Activated B cell treated with CpG ODN at 0.5 μM for 24 hours (primary cell): ENCODE results near the gene ESYT1. TPM values are rescaled to one million over a fixed set of nuclear protein-coding genes. Genes with fewer than 3 reads are reported as not detected.

ENCODE experiments used
- ATAC-seq: fragments of 200-7000 bp; cut with Tn5 transposase; one replicate; pipeline ENCODE4 v1.10.0; 2021; ENCODE audit warnings: low read depth, mild to moderate bottlenecking, moderate library complexity
- CTCF ChIA-PET: fragments of 350-600 bp; sonication (Branson Sonifier 250); formaldehyde crosslinking; loops from one replicate; lab custom pipeline; 2021; ENCODE audit warnings: antibody characterized with exemption; lab: Charles Lee
- POLR2A ChIA-PET: fragments of 350-600 bp; sonication (Branson Sonifier 250); formaldehyde crosslinking; loops from one replicate; lab custom pipeline; 2021; ENCODE audit warnings: antibody characterized with exemption; lab: Charles Lee
- DNase-seq: peaks from one replicate; pipeline ENCODE4 v3.0.0; 2022
- H3K27ac Mint-ChIP-seq: one replicate; pipeline ENCODE4 v1.8.0; 2020; ENCODE audit warnings: mixed read lengths
- H3K27me3 Mint-ChIP-seq: one replicate; pipeline ENCODE4 v1.8.0; 2021; ENCODE audit warnings: mixed read lengths
- H3K36me3 Mint-ChIP-seq: one replicate; pipeline ENCODE4 v1.8.0; 2021; ENCODE audit warnings: low read depth, mixed read lengths
- H3K4me1 Mint-ChIP-seq: one replicate; pipeline ENCODE4 v1.8.0; 2021; ENCODE audit warnings: mixed read lengths
- H3K4me3 Mint-ChIP-seq: one replicate; pipeline ENCODE4 v1.8.0; 2020; ENCODE audit warnings: mild to moderate bottlenecking, mixed read lengths
- H3K9me3 Mint-ChIP-seq: one replicate; pipeline ENCODE4 v1.8.0; 2020; ENCODE audit warnings: mixed read lengths
- intact Hi-C: fragments of 100-400 bp; cut with micrococcal nuclease; formaldehyde crosslinking; loops from one replicate; pipeline ENCODE4 v1.15.1; 2024
- total RNA-seq: library from RNA; stranded (reverse); gene quantifications from 2 replicates; pipeline ENCODE4 v1.2.3, GENCODE V29; 2022
- TF ChIP-seq, protein P1 (sequence below): fragments of 200-600 bp; IDR thresholded peaks from one replicate; pipeline ENCODE4 v1.8.0; 2022; ENCODE audit warnings: antibody characterized with exemption, mild to moderate bottlenecking

Gene ESYT1
- total RNA-seq, 1 donor from 2014 or later: 137 TPM

DNA sequence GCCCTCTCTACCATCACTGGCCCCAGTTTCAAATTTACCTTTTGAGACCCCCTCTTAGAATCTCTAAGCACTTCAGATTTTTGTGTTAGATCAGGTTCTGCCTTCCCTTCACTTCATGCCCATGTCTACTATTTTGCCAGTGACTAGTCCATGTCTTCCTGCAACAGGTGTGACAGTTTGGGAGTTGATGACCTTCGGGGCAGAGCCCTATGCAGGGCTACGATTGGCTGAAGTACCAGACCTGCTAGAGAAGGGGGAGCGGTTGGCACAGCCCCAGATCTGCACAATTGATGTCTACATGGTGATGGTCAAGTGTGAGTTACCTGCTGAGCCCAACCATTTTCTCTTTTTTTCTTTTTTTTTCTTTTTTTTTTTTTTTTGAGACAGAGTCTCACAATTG is 29.5 kb upstream of the ESYT1 start:
- ATAC-seq (no peak), DNase-seq (no peak)
- H3K27me3 Mint-ChIP-seq: peaks cover 20% of the 10 kb centered on the region
- H3K4me3 Mint-ChIP-seq: no peak overlapping the region
- ChIA-PET POLR2A (interaction anchor here (0.6 kb wide), 1 partner anchor 21 kb away, joined by 3 read pairs; no protein-coding TSS in a partner anchor), CTCF (no interaction called here)
- TF ChIP-seq, protein P1, sequence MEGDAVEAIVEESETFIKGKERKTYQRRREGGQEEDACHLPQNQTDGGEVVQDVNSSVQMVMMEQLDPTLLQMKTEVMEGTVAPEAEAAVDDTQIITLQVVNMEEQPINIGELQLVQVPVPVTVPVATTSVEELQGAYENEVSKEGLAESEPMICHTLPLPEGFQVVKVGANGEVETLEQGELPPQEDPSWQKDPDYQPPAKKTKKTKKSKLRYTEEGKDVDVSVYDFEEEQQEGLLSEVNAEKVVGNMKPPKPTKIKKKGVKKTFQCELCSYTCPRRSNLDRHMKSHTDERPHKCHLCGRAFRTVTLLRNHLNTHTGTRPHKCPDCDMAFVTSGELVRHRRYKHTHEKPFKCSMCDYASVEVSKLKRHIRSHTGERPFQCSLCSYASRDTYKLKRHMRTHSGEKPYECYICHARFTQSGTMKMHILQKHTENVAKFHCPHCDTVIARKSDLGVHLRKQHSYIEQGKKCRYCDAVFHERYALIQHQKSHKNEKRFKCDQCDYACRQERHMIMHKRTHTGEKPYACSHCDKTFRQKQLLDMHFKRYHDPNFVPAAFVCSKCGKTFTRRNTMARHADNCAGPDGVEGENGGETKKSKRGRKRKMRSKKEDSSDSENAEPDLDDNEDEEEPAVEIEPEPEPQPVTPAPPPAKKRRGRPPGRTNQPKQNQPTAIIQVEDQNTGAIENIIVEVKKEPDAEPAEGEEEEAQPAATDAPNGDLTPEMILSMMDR: no peak
- peaks cover 7% of the 10 kb centered on the region for H3K4me1 Mint-ChIP-seq
- H3K27ac Mint-ChIP-seq: no peak overlapping the region
- no peaks in the 10 kb centered on the region for H3K9me3 Mint-ChIP-seq
- intact Hi-C loops: no loop called here
- no peaks in the 10 kb centered on the region for H3K36me3 Mint-ChIP-seq

DNA sequence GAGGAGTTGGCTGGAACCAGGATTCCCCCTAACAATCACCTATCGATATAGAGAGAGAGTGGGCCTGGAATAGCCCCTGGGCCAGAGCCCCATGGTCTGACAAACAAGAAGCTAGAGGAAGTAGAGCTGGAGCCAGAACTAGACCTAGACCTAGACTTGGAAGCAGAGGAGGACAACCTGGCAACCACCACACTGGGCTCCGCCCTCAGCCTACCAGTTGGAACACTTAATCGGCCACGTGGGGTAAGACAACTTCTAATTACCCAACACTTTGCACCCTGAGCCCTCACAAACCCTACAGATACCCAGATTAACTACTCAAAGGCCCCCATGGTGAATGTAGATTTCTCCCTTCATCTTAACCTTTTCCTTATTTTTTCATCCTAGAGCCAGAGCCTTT is 28.3 kb upstream of the ESYT1 start:
- no peaks in the 10 kb centered on the region for H3K9me3 Mint-ChIP-seq
- ChIA-PET CTCF (no interaction called here), POLR2A (no interaction called here)
- H3K4me1 Mint-ChIP-seq: peaks cover 19% of the 10 kb centered on the region
- H3K36me3 Mint-ChIP-seq: peaks cover 9% of the 10 kb centered on the region
- intact Hi-C loops: loop anchor here (5.0 kb wide), 2 partner anchors 172 to 588 kb away; partner anchors contain the start of genes PTGES3 and PYM1
- no peak overlapping the region for H3K4me3 Mint-ChIP-seq
- H3K27ac Mint-ChIP-seq: no peak overlapping the region
- no peak for ATAC-seq
- no peak for DNase-seq
- TF ChIP-seq, protein P1: no peak
- H3K27me3 Mint-ChIP-seq: peaks cover 13% of the 10 kb centered on the region

DNA sequence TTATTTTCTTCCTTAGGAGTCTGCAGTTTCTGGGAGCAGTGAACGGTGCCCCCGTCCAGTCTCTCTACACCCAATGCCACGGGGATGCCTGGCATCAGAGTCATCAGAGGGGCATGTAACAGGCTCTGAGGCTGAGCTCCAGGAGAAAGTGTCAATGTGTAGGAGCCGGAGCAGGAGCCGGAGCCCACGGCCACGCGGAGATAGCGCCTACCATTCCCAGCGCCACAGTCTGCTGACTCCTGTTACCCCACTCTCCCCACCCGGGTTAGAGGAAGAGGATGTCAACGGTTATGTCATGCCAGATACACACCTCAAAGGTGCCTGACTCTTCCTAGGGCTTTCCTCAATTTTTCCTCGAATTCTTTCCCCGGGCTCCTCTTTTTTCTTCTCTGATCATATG is 27.0 kb upstream of the ESYT1 start:
- POLR2A ChIA-PET: no interaction called here
- peaks cover 8% of the 10 kb centered on the region for H3K27me3 Mint-ChIP-seq
- CTCF ChIA-PET: no interaction called here
- DNase-seq: no peak
- TF ChIP-seq, protein P1: no peak
- H3K36me3 Mint-ChIP-seq: peaks cover 15% of the 10 kb centered on the region
- H3K9me3 Mint-ChIP-seq: no peaks in the 10 kb centered on the region
- H3K4me3 Mint-ChIP-seq: no peak overlapping the region
- peaks cover 28% of the 10 kb centered on the region for H3K4me1 Mint-ChIP-seq
- H3K27ac Mint-ChIP-seq: no peak overlapping the region
- intact Hi-C loops: loop anchor here (5.0 kb wide), 2 partner anchors 174 to 586 kb away; partner anchors contain the start of genes PTGES3 and PYM1
- ATAC-seq: no peak

DNA sequence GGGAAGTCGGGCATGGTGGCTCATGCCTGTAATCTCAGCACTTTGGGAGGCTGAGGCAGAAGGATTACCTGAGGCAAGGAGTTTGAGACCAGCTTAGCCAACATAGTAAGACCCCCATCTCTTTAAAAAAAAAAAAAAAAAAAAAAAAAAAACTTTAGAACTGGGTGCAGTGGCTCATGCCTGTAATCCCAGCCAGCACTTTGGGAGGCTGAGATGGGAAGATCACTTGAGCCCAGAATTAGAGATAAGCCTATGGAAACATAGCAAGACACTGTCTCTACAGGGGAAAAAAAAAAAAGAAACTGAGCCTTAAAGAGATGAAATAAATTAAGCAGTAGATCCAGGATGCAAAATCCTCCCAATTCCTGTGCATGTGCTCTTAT is 25.4 kb upstream of the ESYT1 start:
- Mint-ChIP-seq H3K27ac (no peak overlapping the region), H3K27me3 (peaks cover 2% of the 10 kb centered on the region), H3K4me1 (peaks cover 33% of the 10 kb centered on the region), H3K36me3 (peaks cover 27% of the 10 kb centered on the region), H3K4me3 (peak overlapping the region; percentile 32), H3K9me3 (no peaks in the 10 kb centered on the region)
- TF ChIP-seq, protein P1: no peak
- ChIA-PET CTCF (no interaction called here), POLR2A (interaction anchor here (0.6 to 3.4 kb wide), 5 partner anchors 12 to 118 kb away, joined by 3 to 112 read pairs (median 5); partner anchors contain the start of genes RPL41, RPS26 and ZC3H10)
- no peak for ATAC-seq
- DNase-seq: no peak
- intact Hi-C loops: loop anchor here (5.0 kb wide), 2 partner anchors 175 to 585 kb away; partner anchors contain the start of genes PTGES3 and PYM1

DNA sequence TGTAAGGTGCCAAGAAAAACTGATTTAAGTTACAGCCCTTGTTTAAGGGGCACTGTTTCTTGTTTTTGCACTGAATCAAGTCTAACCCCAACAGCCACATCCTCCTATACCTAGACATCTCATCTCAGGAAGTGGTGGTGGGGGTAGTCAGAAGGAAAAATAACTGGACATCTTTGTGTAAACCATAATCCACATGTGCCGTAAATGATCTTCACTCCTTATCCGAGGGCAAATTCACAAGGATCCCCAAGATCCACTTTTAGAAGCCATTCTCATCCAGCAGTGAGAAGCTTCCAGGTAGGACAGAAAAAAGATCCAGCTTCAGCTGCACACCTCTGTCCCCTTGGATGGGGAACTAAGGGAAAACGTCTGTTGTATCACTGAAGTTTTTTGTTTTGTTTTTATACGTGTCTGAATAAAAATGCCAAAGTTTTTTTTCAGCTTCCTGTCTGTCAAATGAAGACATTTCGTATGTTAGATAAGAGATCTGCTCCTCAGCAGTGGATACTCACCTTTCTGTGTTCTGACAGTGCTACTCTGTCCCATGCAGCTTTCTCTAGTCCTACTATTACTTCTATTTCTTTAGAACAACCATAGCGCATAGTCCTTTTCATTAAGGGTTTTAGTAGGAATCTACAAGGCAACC is 24.9 kb upstream of the ESYT1 start:
- no peak for ATAC-seq
- peak overlapping the region; percentile 93 for H3K27ac Mint-ChIP-seq
- POLR2A ChIA-PET: interaction anchor here (0.5 to 3.4 kb wide), 6 partner anchors 14 to 164 kb away, joined by 3 to 112 read pairs (median 8); partner anchors contain the start of genes ERBB3, RPL41 and ZC3H10
- peaks cover 32% of the 10 kb centered on the region for H3K36me3 Mint-ChIP-seq
- TF ChIP-seq, protein P1: no peak
- intact Hi-C loops: loop anchor here (5.0 kb wide), 2 partner anchors 176 to 584 kb away; partner anchors contain the start of genes PTGES3 and PYM1
- H3K4me3 Mint-ChIP-seq: peak overlapping the region; percentile 98
- no peaks in the 10 kb centered on the region for H3K27me3 Mint-ChIP-seq
- no peak for DNase-seq
- H3K9me3 Mint-ChIP-seq: no peaks in the 10 kb centered on the region
- CTCF ChIA-PET: interaction anchor here (2.1 to 2.4 kb wide), 2 partner anchors 15 to 24 kb away, joined by 6 to 10 read pairs; partner anchors contain the start of gene ZC3H10
- peaks cover 33% of the 10 kb centered on the region for H3K4me1 Mint-ChIP-seq
